Vagina (tissue), 2 donors: ENCODE measurements around the gene TGFB2.

Experiments used
- CTCF ChIP-seq, 3 experiments: fragments of 450-650 bp in 2 of 3; fragments of 200-600 bp in 1 of 3; sonication (generic) in 1 of 3; IDR thresholded peaks; one replicate each; pipeline ENCODE4 v1.5.1; 2017 to 2019; ENCODE audit warnings: antibody characterized with exemption in 3 of 3, mild to moderate bottlenecking in 2 of 3, moderate library complexity in 2 of 3
- POLR2A ChIP-seq, 2 donors: fragments of 450-650 bp; IDR thresholded peaks; one replicate each; pipeline ENCODE4 v1.6.1; 2017; ENCODE audit warnings: antibody characterized with exemption in 2 of 2, mild to moderate bottlenecking in 2 of 2, moderate library complexity in 2 of 2
- POLR2AphosphoS5 ChIP-seq, 2 donors: sonication (generic); formaldehyde crosslinking; IDR thresholded peaks; one replicate each; pipeline ENCODE4 v1.9.0; 2017; ENCODE audit warnings: antibody characterized with exemption in 2 of 2, mild to moderate bottlenecking in 2 of 2, low read depth in 1 of 2; ENCODE audit not compliant: insufficient read depth in 1 of 2

GRCh38 chr1:218347723-218348627 is 2.8 kb downstream of the TGFB2 start:
- TF ChIP-seq CTCF (IDR thresholded peaks at IDR 0.05) (no peak), POLR2A (IDR thresholded peaks at IDR 0.05) (no peak), POLR2AphosphoS5 (IDR thresholded peaks at IDR 0.05; ENCODE audit: insufficient read depth in 1 of 2, low read depth in 1 of 2) (no peak)
